Choroid plexus epithelial cell (primary cell): ENCODE measurements around the gene MRRF.

Experiments used
- DNase-seq: peaks from one replicate; pipeline ENCODE4 v3.0.0-alpha.2; 2010; ENCODE audit warnings: low read depth
- H3K4me3 ChIP-seq: 2 replicates; pipeline ENCODE4 v1.5.1; 2011; ENCODE audit warnings: low read depth, mild to moderate bottlenecking, control low read depth, low read length, moderate library complexity
- TF ChIP-seq, protein P1 (sequence below): conservative IDR thresholded peaks from 2 replicates; pipeline ENCODE4 v1.5.1; 2011; ENCODE audit warnings: low read depth, mild to moderate bottlenecking, control low read depth, inconsistent platforms, low read length, moderate library complexity

The MRRF gene, protein sequence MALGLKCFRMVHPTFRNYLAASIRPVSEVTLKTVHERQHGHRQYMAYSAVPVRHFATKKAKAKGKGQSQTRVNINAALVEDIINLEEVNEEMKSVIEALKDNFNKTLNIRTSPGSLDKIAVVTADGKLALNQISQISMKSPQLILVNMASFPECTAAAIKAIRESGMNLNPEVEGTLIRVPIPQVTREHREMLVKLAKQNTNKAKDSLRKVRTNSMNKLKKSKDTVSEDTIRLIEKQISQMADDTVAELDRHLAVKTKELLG

DNA sequence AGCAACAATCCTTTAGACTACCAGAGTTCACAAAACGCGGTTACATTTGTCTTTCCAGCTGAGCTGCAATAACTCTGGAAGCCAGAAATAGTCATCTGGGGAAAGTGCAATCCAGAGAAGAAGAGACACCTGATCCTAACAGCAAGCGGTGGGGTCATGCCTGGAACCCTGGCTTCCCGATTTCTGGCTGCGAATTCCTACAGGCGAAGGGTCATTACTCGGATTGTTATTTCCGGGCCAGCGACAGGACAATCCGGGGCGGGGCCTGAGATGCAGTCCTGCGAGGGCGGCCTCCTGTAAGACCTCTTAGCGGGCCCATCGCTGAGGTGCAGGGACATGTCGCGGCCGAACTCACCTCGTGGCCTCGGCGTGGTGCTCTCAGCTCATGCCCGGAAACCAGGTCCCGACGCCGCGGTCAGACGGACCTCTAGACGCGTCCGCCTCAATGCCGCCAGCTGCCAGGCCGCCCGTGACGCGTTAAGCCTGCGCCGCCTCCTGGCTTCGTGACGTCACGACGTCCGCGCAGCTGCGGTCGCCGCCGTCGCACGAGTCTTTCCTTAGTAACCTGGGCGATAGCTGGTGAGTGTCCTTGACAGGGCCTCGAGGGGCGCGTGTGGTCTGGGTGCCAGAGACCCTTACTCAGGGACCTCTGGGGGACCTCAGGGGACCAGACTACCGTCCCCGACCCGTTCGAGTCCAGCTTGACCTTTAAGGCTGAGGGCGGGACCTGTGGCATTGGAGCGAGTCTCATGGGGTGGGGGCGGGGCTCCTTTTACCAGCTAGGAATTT, at the start of gene MRRF, which contains the start of gene RBM18:
Gene MRRF (plus strand): TSS at position 523 of the 789 bp plus-strand sequence. CDS start 6,010 bp downstream, outside the sequence.
Gene RBM18 (minus strand): TSS at position 481 of the 789 bp plus-strand sequence. CDS start 3,348 bp downstream, outside the sequence.
- DNase-seq = peak; percentile 91
- H3K4me3 ChIP-seq = peak within 1 kb of the TSS; percentile 96
- TF ChIP-seq, protein P1, sequence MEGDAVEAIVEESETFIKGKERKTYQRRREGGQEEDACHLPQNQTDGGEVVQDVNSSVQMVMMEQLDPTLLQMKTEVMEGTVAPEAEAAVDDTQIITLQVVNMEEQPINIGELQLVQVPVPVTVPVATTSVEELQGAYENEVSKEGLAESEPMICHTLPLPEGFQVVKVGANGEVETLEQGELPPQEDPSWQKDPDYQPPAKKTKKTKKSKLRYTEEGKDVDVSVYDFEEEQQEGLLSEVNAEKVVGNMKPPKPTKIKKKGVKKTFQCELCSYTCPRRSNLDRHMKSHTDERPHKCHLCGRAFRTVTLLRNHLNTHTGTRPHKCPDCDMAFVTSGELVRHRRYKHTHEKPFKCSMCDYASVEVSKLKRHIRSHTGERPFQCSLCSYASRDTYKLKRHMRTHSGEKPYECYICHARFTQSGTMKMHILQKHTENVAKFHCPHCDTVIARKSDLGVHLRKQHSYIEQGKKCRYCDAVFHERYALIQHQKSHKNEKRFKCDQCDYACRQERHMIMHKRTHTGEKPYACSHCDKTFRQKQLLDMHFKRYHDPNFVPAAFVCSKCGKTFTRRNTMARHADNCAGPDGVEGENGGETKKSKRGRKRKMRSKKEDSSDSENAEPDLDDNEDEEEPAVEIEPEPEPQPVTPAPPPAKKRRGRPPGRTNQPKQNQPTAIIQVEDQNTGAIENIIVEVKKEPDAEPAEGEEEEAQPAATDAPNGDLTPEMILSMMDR = no peak

DNA sequence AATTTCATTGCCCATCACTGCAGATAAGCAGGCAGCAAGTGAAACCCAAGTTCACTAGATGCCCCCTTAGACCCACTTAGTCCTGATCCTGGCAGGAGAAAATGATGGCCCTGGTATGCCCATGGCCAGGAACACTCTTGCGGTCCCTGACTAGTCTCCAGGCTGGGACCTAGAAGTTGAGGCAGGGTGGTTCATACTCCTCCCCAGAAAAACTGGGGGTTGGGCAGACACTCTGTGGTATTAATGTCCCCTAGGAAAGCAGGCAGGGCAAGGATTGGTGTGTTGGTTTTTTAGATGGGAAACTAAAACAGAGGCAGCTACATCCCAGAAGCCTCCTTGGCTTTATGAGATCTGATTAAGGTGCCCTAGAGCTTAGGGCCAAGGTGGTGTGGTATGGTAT, 49.0 kb upstream of the MRRF start:
- TF ChIP-seq, protein P1 = no peak
- no peak for DNase-seq
- no peak overlapping the region for H3K4me3 ChIP-seq

DNA sequence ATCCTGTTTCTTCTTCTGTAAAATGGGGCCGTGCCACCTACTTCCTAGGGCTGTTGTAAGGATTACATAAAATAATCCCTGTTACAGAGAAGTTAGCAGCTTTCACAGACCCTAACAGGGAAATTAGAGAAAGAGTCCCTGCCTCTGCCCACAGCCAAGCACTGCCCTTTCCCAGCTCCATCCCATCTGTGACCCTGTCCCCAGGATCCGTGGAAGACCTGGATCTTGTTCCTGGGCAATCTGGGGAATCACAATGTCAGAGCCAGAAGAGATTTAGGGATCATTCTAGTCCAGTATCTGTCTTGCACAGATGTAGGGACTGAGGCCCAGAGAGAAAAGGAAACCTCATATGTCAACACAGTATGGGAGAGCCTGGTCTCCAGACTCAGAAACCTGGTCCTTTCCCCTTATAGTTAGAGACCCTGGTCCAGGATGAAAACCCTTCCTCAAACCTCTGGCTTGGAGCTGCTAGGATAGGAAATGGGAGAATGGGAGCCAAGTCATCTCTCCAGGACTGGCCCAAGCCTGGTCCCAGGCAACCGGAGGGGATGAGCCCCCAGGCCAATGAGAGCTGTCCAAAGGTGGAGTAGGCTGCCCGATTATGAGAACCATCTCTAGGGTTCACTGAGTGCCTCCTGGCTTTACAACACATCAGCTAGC, 48.4 kb upstream of the MRRF start:
- no peak for DNase-seq
- TF ChIP-seq, protein P1 = no peak
- H3K4me3 ChIP-seq = no peak overlapping the region

DNA sequence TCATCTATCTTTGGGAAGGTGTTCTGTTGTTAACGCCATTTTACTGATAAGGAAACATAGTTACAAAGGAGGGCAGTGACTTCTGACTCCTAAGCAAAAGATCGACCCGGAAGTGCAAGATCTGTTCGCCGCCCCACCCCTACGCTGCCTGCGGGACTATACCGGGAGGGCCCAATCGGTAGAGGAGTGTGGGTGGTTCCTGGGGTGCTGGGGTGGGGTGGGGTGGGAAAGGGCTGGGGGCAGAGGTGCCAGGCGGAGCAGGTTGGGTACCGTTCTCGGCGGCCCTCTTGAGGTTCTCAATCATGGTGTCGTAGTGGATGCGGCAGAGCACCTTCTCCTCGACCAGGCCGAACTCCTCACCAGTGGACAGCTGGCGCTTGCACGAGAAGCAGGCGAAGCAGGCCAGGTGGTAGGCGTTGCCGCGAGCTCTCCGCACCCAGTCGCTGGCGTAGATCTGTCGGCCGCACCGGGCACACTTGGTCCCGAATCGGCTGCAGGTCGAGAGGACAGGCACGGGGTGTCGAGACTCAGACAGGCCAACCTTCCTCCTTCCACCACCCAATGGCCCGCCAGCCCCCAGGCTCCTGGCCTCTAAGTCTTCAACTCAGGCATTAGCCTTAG, 47.8 kb upstream of the MRRF start:
- TF ChIP-seq, protein P1 = no peak

DNA sequence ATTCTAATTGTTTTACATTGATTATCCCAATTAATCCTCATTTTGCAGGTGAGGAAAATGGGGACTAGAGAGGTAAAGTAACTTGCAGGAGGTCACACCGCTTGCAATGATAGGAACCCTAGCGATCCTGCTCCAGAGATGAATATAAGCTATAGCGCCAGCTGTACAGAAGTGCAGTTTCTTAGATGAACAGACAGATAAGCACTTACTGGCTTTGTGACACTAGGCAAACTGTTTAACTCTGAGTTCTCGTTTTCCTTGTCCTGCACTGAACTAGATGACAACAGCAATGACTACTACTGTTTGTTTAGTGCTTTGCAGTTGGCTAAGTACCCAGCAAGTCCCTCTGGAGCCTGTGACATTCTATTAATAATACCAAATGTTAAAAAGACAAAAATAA, 47.0 kb upstream of the MRRF start:
- DNase-seq = no peak
- TF ChIP-seq, protein P1 = no peak
- H3K4me3 ChIP-seq = no peak overlapping the region

More for the DNA sequence above, 47.8 kb upstream of the MRRF start:
- DNase-seq = no peak
- no peak overlapping the region for H3K4me3 ChIP-seq

DNA sequence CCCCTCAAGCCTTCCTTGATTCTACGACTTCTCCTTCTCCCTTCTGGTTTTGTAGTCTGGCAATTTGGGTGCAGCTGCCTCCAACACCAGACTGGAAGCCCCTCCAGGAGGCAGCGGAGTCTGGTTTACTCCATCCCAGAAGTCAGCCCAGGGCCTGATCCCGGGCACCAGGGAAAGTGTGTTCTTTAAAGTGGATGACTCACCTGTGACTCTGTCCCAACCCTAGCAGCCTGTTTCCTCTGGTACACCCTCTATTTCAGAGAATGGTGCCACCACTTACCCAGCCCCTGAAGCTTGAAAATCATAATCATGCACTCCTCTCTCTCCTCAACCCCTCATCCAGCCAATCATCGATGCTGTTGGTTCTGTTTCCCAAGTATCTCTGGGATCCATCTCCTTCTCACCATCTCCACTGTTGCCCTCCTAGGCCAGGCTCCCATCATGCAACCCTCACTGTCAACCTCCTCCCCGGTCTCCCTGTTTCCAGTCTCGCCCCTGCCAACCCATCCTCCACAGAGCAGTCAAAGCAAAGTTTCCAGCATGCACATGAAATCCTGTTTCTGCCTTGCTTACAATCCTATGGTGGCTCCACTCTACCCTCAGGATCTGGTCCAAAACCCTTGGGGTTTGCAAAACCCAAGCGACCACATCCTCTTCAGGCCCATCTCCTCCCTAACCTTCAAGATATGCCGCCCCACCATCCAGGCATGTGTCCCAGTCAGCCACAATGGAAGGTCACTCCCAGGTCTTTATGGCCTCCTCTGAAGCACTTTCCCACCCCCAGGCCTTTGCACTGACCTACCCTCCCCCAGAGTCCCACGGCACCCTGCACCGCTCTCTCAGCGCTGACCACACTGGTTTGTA, 46.4 kb upstream of the MRRF start:
- H3K4me3 ChIP-seq = no peak overlapping the region
- DNase-seq = no peak
- TF ChIP-seq, protein P1 = no peak
